CD4-positive, CD25-positive, alpha-beta regulatory T cell (primary cell): ENCODE measurements around the gene HS1BP3. TPM values are rescaled to one million over a fixed set of nuclear protein-coding genes. Genes with fewer than 3 reads are reported as not detected.

Experiments
- ATAC-seq, 2 donors: fragments of 150-1000 bp; cut with Tn5 transposase; one replicate each; pipeline ENCODE4 v1.10.0; 2021; ENCODE audit warnings: low read depth in 2 of 2, moderate number of reproducible peaks in 2 of 2, moderate library complexity in 1 of 2
- DNase-seq, 3 donors: peaks; one replicate each; pipeline versions ENCODE4 v3.0.0 to v3.0.0-alpha.2; 2012 to 2022; ENCODE audit warnings: mixed read lengths in 1 of 3
- H3K27ac ChIP-seq: one replicate; pipeline ENCODE4 v1.7.0; 2013; ENCODE audit warnings: mild to moderate bottlenecking, low read length; ENCODE audit not compliant: insufficient read depth, poor library complexity, severe bottlenecking
- H3K27me3 ChIP-seq: one replicate; pipeline ENCODE4 v1.7.0; 2013; ENCODE audit warnings: low read length; ENCODE audit not compliant: control insufficient read depth, insufficient read depth
- H3K36me3 ChIP-seq: one replicate; pipeline ENCODE4 v1.7.0; 2013; ENCODE audit warnings: mild to moderate bottlenecking, low read length, moderate library complexity; ENCODE audit not compliant: control insufficient read depth, insufficient read depth
- H3K4me1 ChIP-seq: 2 replicates; pipeline ENCODE4 v1.7.0; 2013; ENCODE audit warnings: mild to moderate bottlenecking, low read length; ENCODE audit not compliant: insufficient read depth, control insufficient read depth, poor library complexity, severe bottlenecking
- H3K4me3 ChIP-seq: one replicate; pipeline ENCODE4 v1.7.0; 2013; ENCODE audit warnings: low read depth, mild to moderate bottlenecking, low read length, moderate library complexity
- H3K9me3 ChIP-seq, 2 experiments: 1 replicate in 1 of 2; 2 replicates in 1 of 2; pipeline ENCODE4 v1.7.0; 2013; ENCODE audit warnings: low read length in 2 of 2, mild to moderate bottlenecking in 1 of 2, moderate library complexity in 1 of 2; ENCODE audit not compliant: control insufficient read depth in 2 of 2
- H3K27ac Mint-ChIP-seq, 3 donors: one replicate each; pipeline ENCODE4 v1.8.0; 2020 to 2022; ENCODE audit warnings: mild to moderate bottlenecking in 3 of 3, mixed read lengths in 3 of 3, moderate library complexity in 2 of 3
- H3K27me3 Mint-ChIP-seq: one replicate; pipeline ENCODE4 v1.8.0; 2022; ENCODE audit warnings: mild to moderate bottlenecking, mixed read lengths
- H3K36me3 Mint-ChIP-seq: one replicate; pipeline ENCODE4 v1.8.0; 2020; ENCODE audit warnings: mixed read lengths
- H3K4me1 Mint-ChIP-seq, 4 donors: one replicate each; pipeline ENCODE4 v1.8.0; 2020 to 2022; ENCODE audit warnings: mixed read lengths in 4 of 4, mild to moderate bottlenecking in 1 of 4
- H3K4me3 Mint-ChIP-seq, 4 donors: one replicate each; pipeline ENCODE4 v1.8.0; 2020 to 2022; ENCODE audit warnings: mild to moderate bottlenecking in 4 of 4, mixed read lengths in 4 of 4, moderate library complexity in 3 of 4
- H3K9me3 Mint-ChIP-seq, 7 donors: one replicate each; pipeline ENCODE4 v1.8.0; 2020 to 2022; ENCODE audit warnings: mixed read lengths in 7 of 7, mild to moderate bottlenecking in 3 of 7, moderate library complexity in 2 of 7
- polyA plus RNA-seq, 4 donors: library from polyadenylated mRNA; unstranded; fragments of 300-500 nt; fragmentation: Illumina TruSeq; gene quantifications; one replicate each; pipeline ENCODE4 v1.2.3, GENCODE V29; 2021
- total RNA-seq: library from RNA; stranded (reverse); gene quantifications from one replicate; pipeline ENCODE4 v1.2.3, GENCODE V29; 2022

Gene HS1BP3
- total and polyA plus RNA-seq, 5 donors from 2014 or later: 13.6 to 22.5 (median 20.5) TPM

DNA sequence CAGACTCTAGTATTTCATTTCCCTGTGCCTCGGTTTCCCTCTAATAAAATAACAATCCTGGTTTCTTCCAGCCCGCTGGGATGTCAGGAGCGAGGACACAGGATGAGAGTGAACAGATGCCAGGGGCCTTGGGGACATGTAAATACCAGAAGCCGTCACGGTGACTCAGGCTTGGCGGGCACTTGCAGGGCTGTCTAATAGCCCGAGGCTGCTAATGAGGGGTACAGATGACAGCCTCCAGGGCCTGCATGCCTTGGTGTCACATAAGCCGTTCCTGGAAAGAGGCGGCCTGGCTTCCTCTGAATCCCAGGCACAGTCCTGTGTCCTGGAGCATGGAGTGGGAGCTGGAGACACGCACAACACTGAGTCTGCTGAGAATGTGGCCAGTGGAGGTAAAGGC is 28.2 kb downstream of the HS1BP3 start:
- DNase-seq: no peak
- H3K4me3 Mint-ChIP-seq: no peak overlapping the region
- H3K27ac Mint-ChIP-seq: no peak overlapping the region
- H3K36me3 Mint-ChIP-seq: peaks cover 34% of the 10 kb centered on the region
- Histone ChIP-seq H3K27me3 (no peaks in the 10 kb centered on the region), H3K9me3 (no peaks in the 10 kb centered on the region), H3K36me3 (peaks cover 42% of the 10 kb centered on the region), H3K4me3 (no peak overlapping the region), H3K4me1 (no peaks in the 10 kb centered on the region), H3K27ac (no peak overlapping the region)
- H3K9me3 Mint-ChIP-seq: no peaks in the 10 kb centered on the region
- H3K27me3 Mint-ChIP-seq: no peaks in the 10 kb centered on the region
- ATAC-seq: no peak
- no peaks in the 10 kb centered on the region for H3K4me1 Mint-ChIP-seq

DNA sequence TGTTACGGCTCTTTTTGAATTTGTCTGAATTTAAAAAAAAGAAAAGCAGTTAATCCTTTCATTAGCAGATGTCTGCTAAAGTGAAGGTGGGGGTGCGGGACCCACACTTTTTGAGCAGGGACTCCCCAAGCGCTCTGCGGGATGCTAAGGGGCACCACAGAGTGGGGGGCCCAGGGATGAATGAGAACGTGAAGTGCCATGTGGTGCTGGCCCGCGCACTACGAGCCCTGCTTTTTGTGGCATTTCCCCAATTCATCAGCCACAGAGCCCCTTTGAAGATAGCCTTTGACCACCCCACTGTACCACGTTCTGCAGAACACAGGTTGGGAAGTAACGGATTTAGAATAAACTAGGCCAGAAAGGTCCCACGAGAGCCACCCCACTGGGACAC is 28.6 kb downstream of the HS1BP3 start:
- Histone ChIP-seq H3K9me3 (no peaks in the 10 kb centered on the region), H3K36me3 (peaks cover 42% of the 10 kb centered on the region), H3K27ac (no peak overlapping the region), H3K27me3 (no peaks in the 10 kb centered on the region), H3K4me3 (no peak overlapping the region), H3K4me1 (no peaks in the 10 kb centered on the region)
- Mint-ChIP-seq H3K27me3 (no peaks in the 10 kb centered on the region), H3K4me3 (no peak overlapping the region), H3K36me3 (peaks cover 36% of the 10 kb centered on the region), H3K27ac (no peak overlapping the region), H3K4me1 (no peaks in the 10 kb centered on the region), H3K9me3 (no peaks in the 10 kb centered on the region)
- ATAC-seq (no peak), DNase-seq (no peak)

DNA sequence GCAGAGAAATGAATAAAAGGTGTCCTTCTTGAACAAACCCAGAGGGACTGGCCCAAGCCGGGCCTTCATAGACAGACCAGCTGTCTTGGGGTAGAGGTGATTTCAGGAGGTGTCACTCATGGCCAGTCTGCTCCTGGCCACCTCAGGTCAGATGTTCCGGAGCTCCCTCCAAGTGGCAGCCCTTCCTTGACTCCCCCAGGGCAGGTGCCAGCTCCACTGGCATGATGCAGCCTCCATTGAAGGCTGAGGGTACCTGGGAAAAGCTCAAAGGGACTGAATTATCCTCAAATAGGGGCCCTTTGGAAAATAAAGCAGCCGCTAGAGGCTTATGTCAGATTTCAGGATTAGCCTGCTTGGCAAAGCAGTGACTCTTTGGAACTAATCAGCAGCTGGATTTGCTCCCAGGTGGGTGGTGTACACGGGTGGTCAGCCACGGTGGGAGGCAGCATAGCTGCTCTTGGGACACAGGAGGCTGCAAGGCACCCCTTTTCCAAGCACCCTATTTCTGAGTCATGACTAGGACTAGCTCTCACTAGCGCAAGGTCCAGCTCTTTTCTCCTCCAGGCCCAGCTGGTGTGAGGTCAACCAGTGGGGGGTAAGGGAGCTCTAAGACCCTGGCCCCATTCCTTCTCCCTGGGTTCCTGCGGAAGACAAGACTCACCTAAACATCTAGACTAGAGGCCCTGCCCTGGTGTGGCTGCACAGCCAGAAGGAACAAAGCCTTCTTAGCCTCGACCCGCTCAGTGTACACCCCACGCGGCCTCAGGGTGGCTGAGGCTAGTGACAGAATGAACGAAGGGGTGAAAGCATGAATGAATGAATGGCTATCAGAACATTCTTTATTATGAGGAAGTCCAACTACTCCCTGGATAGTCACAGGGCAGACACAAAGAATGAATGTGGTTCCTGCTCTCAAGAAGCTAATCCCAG is 29.3 kb downstream of the HS1BP3 start:
- Mint-ChIP-seq H3K36me3 (peaks cover 36% of the 10 kb centered on the region), H3K27me3 (no peaks in the 10 kb centered on the region), H3K27ac (no peak overlapping the region), H3K4me3 (no peak overlapping the region), H3K9me3 (no peaks in the 10 kb centered on the region), H3K4me1 (no peaks in the 10 kb centered on the region)
- Histone ChIP-seq H3K27ac (no peak overlapping the region), H3K36me3 (peaks cover 42% of the 10 kb centered on the region), H3K27me3 (no peaks in the 10 kb centered on the region), H3K4me1 (no peaks in the 10 kb centered on the region), H3K4me3 (no peak overlapping the region), H3K9me3 (no peaks in the 10 kb centered on the region)
- ATAC-seq (no peak), DNase-seq (no peak)

DNA sequence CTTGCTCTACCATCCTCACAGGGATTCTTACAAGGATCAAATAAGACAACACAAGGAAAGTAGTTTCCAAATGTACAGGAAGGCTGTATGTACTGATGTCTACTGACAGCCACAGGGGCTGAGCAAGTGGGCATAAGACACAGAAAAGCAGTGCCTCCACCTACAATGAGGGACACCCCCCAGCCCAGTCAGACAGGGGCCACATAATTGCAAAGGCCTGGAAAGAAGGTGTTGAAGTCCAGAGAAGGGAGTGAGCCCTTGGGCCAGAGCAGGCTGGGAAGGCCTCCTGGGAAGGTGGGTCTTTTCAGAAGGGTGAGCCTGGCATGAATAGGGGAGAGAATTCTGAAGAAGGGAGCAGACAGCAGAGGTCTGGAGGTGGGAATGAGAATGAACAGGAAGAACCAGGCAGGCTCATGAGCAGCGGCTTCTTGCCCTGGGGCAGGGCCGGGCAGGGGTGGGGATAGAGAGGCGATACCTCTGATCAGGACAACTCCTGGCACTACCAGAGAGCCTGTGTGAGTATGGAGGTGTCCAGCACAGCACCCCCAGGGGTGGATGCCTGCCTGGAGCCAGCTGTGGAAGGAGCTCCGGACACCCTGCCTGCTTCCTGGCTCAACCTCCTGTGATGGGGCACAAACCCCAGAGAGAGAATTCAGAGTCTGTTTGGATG is 30.1 kb downstream of the HS1BP3 start:
- no peak overlapping the region for H3K4me3 ChIP-seq
- peaks cover 42% of the 10 kb centered on the region for H3K36me3 ChIP-seq
- no peak overlapping the region for H3K4me3 Mint-ChIP-seq
- ATAC-seq: no peak
- no peak for DNase-seq
- no peaks in the 10 kb centered on the region for H3K9me3 ChIP-seq
- peak overlapping the region in 2 of 3 donors; percentile 2 to 9 for H3K27ac Mint-ChIP-seq
- H3K27me3 ChIP-seq: no peaks in the 10 kb centered on the region
- peaks cover 32% of the 10 kb centered on the region for H3K36me3 Mint-ChIP-seq
- H3K27ac ChIP-seq: no peak overlapping the region
- H3K27me3 Mint-ChIP-seq: no peaks in the 10 kb centered on the region
- H3K4me1 ChIP-seq: no peaks in the 10 kb centered on the region
- H3K4me1 Mint-ChIP-seq: no peaks in the 10 kb centered on the region
- no peaks in the 10 kb centered on the region for H3K9me3 Mint-ChIP-seq

DNA sequence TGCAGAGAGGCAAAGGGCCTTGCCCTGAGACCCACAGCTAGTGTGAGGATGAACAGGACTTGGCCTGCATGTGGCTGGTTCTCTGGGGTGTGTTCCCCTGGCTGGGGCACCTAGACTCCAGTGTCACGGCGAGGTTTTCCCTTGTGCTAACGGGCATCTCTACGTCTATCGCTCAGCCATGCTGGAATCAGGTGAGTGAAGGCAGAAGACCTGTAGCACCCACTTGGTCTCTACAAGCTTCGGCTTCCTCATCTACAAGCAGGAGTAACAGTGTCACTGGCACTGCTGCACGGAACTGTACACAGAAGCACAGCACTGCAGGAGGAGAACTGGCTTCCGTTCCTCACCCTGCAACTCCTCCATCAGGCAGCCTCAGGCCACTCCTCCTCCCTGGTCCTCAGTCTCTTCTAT is 30.6 kb downstream of the HS1BP3 start:
- H3K4me3 Mint-ChIP-seq: no peak overlapping the region
- no peaks in the 10 kb centered on the region for H3K4me1 ChIP-seq
- no peak overlapping the region for H3K27ac ChIP-seq
- no peaks in the 10 kb centered on the region for H3K27me3 Mint-ChIP-seq
- no peak overlapping the region for H3K4me3 ChIP-seq
- no peaks in the 10 kb centered on the region for H3K9me3 Mint-ChIP-seq
- peaks cover 31% of the 10 kb centered on the region for H3K36me3 Mint-ChIP-seq
- DNase-seq (no peak), ATAC-seq (no peak)
- peak overlapping the region in 1 of 3 donors; percentile 2 for H3K27ac Mint-ChIP-seq
- no peaks in the 10 kb centered on the region for H3K9me3 ChIP-seq
- peaks cover 42% of the 10 kb centered on the region for H3K36me3 ChIP-seq
- H3K4me1 Mint-ChIP-seq: no peaks in the 10 kb centered on the region
- no peaks in the 10 kb centered on the region for H3K27me3 ChIP-seq

DNA sequence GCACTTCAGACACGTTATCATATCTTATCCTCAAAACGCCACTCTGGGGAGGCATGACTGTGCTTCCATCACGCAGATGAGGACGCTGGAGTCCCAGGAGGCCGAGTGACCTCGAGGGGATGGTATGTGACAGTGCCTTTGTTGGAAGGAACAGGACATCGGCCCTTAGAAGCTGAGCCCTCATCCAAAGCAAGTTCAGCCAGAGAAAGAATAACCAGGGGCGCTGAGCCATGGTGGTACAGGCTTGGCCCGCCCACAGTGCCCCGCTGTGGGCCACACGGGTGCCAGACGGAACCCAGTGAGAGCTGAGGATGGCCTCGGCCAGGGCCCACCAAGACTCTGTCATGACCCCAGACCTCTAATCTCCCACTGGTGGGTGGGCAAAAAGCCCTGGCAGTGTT is 31.3 kb downstream of the HS1BP3 start:
- no peaks in the 10 kb centered on the region for H3K4me1 ChIP-seq
- no peak overlapping the region for H3K4me3 ChIP-seq
- H3K27me3 ChIP-seq: no peaks in the 10 kb centered on the region
- H3K27ac ChIP-seq: no peak overlapping the region
- peaks cover 31% of the 10 kb centered on the region for H3K36me3 Mint-ChIP-seq
- no peaks in the 10 kb centered on the region for H3K27me3 Mint-ChIP-seq
- no peaks in the 10 kb centered on the region for H3K4me1 Mint-ChIP-seq
- H3K27ac Mint-ChIP-seq: peak overlapping the region in 1 of 3 donors; percentile 62
- ATAC-seq: no peak
- H3K36me3 ChIP-seq: peaks cover 42% of the 10 kb centered on the region
- H3K9me3 Mint-ChIP-seq: no peaks in the 10 kb centered on the region
- no peaks in the 10 kb centered on the region for H3K9me3 ChIP-seq
- DNase-seq: no peak
- no peak overlapping the region for H3K4me3 Mint-ChIP-seq

DNA sequence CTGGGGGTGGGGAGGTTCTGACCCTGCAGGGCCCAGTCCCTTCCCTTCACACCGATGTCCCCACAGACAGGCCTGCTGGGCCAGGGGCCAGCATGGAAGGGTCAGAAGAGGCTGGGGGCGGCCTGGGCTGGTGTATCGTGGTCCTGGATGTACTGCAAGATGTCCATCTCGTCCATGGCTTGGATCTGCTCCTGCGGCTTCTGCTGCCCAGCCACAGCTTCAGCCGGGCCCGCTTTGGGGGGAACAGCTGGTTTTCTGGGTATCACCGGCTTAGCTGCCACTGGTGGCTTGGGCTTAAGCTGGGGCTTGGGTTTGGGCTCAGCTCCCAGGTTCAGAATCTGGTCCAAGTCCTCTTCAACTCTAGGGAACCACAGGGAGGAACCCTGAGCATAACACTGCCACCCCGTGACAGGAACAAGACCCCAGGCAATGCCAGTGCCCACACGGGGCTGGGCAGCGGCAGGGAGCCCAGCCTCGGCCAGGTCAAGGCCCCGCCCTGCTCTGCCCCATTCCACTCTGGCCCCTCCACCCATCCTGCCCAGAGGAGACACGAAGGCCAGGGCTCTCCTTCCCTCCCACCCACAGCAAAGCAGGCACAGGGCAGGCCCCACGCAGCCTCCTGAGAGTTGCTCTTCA is 31.9 kb downstream of the HS1BP3 start:
- no peak overlapping the region for H3K4me3 Mint-ChIP-seq
- H3K4me1 ChIP-seq: no peaks in the 10 kb centered on the region
- ATAC-seq: no peak
- H3K9me3 Mint-ChIP-seq: no peaks in the 10 kb centered on the region
- H3K36me3 Mint-ChIP-seq: peaks cover 34% of the 10 kb centered on the region
- peaks cover 40% of the 10 kb centered on the region for H3K36me3 ChIP-seq
- H3K27ac ChIP-seq: no peak overlapping the region
- H3K27ac Mint-ChIP-seq: peak overlapping the region in 1 of 3 donors; percentile 62
- H3K27me3 ChIP-seq: no peaks in the 10 kb centered on the region
- H3K4me1 Mint-ChIP-seq: no peaks in the 10 kb centered on the region
- no peak for DNase-seq
- H3K4me3 ChIP-seq: no peak overlapping the region
- H3K27me3 Mint-ChIP-seq: no peaks in the 10 kb centered on the region
- H3K9me3 ChIP-seq: no peaks in the 10 kb centered on the region
